HG03558 (cell line): ENCODE results near the gene KLHL30.

ENCODE experiments used
- ATAC-seq: cut with Tn5 transposase; IDR thresholded peaks from one replicate; pipeline ENCODE4 v1.9.1; 2021; ENCODE audit warnings: moderate number of reproducible peaks; ENCODE audit not compliant: unreplicated experiment; ENCODE audit errors: extremely low read depth

KLHL30 gene

GRCh38 chr2:238138331-238139195, at the start of gene KLHL30:
Gene KLHL30 (plus strand): TSS chr2:238138668. CDS start chr2:238140755, 2,087 bp downstream.
- ATAC-seq, result no peak

GRCh38 chr2:238090887-238091286, 47.6 kb upstream of the KLHL30 start:
- no peak for ATAC-seq

GRCh38 chr2:238091436-238092060, 46.9 kb upstream of the KLHL30 start:
- ATAC-seq, result no peak

- no peak for ATAC-seq
These were observed 45.9 kb upstream of the KLHL30 start for GRCh38 chr2:238092486-238093035.

- no peak for ATAC-seq
These were observed 45.0 kb upstream of the KLHL30 start for GRCh38 chr2:238093181-238094140.

GRCh38 chr2:238094438-238095022, 43.9 kb upstream of the KLHL30 start:
- ATAC-seq, result no peak

- no peak for ATAC-seq
These were observed 43.3 kb upstream of the KLHL30 start for GRCh38 chr2:238095143-238095542.

GRCh38 chr2:238096311-238097011, 42.0 kb upstream of the KLHL30 start:
- no peak for ATAC-seq

GRCh38 chr2:238097201-238097987, 41.1 kb upstream of the KLHL30 start:
- ATAC-seq, result no peak

- ATAC-seq, result no peak
These were observed 40.2 kb upstream of the KLHL30 start for GRCh38 chr2:238097988-238098871.

GRCh38 chr2:238098901-238099713, 39.4 kb upstream of the KLHL30 start:
- no peak for ATAC-seq

- ATAC-seq, result no peak
These were observed 38.8 kb upstream of the KLHL30 start for GRCh38 chr2:238099714-238100048.

GRCh38 chr2:238100049-238100820, 38.2 kb upstream of the KLHL30 start, which contains the start of gene ESPNL:
Gene ESPNL (plus strand): TSS chr2:238100340. CDS start chr2:238100420, 80 bp downstream.
- no peak for ATAC-seq

GRCh38 chr2:238100821-238101771, 37.4 kb upstream of the KLHL30 start:
- no peak for ATAC-seq
